ENCODE data around the gene HOXC10. TPM values are rescaled to one million over a fixed set of nuclear protein-coding genes. Genes with fewer than 3 reads are reported as not detected.

HOXC10 gene
- total RNA-seq, 2 experiments from 2014 or later, result not detected

DNA sequence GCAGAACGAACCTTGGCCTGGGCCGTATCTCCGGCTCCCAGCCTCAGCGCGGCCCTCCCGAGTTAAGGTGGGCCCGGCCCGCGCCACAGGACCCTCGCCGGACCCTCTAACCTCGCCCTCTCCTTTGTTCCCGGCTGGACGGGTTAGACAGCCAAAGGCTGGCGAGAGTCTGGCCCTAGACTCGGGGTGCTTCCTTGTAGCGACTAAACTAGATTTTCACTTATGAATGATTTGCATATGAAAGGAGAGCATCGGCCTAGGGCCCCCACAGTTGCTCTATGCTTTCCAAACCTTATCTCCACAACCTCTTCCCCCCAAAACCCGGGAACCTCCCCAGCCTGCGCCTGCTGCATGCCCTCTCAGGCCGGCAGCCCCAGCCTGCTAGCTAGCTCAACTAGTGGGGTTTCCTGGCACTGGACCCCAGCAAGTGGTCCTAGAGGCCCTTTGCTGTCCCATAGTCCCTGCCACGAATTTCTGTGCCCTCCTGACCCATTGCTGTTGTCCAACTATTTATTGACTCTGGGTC is 49.9 kb downstream of the HOXC10 start:
- no peak overlapping the region for H3K27ac Mint-ChIP-seq
- intact Hi-C loops (cut with micrococcal nuclease), result no loop called here
- ChIA-PET CTCF (interaction anchor here (0.7 to 5.6 kb wide), 4 partner anchors 50 to 179 kb away, joined by 3 to 67 read pairs (median 4); partner anchors contain the start of genes HOXC10 and SMUG1), POLR2A (no interaction called here)
- H3K36me3 Mint-ChIP-seq (ENCODE audit: low read depth), result no peaks in the 10 kb centered on the region
- ATAC-seq (no peak), DNase-seq (no peak)
- no peaks in the 10 kb centered on the region for H3K9me3 Mint-ChIP-seq
- peaks cover 69% of the 10 kb centered on the region for H3K27me3 Mint-ChIP-seq
- TF ChIP-seq CTCF (IDR thresholded peaks at IDR 0.05), result no peak
- peaks cover 14% of the 10 kb centered on the region for H3K4me1 Mint-ChIP-seq (ENCODE audit: low read depth)
- H3K4me3 Mint-ChIP-seq, result no peak overlapping the region

DNA sequence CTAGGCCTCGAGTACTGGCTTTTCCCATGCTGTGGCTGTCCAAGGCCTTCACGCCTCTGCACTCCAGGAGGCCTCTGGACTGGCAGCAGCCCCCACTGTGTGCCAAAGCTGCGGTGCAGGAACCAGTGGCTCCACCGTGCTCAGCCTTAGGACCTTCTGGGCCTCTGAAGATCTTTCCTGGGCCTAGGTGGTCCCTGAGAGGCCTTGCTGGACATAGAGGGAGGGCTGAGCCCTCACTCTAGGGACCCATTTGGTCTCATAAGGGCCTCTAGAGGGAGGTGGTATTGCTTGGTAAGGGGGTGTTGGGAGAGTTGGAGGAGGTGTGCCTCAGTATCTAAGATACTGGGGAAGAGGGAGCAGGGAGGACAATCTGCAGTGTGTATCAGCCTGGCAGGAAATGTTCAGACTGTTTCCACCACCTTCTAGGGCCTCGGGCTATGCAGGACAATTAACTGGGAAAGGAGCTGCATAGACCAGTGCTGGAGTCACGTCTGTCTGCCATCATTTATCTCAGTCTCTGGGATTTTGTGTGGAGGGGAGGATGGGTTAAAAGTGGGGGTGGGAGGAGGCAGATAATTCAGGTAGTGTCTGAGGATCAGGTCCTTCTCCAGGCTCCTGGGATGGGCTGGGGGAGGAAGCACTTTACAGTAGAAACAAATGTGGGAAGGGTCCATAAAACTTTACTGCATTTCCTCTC is 50.8 kb downstream of the HOXC10 start:
- H3K27ac Mint-ChIP-seq, result no peak overlapping the region
- DNase-seq, result no peak
- no peak overlapping the region for H3K4me3 Mint-ChIP-seq
- POLR2A ChIA-PET, result no interaction called here
- H3K4me1 Mint-ChIP-seq (ENCODE audit: low read depth), result peaks cover 10% of the 10 kb centered on the region
- ATAC-seq, result no peak
- H3K27me3 Mint-ChIP-seq, result peaks cover 69% of the 10 kb centered on the region
- no peak for TF ChIP-seq CTCF (IDR thresholded peaks at IDR 0.05)
- CTCF ChIA-PET, result interaction anchor here (0.7 to 5.6 kb wide), 4 partner anchors 50 to 179 kb away, joined by 3 to 67 read pairs (median 4); partner anchors contain the start of genes HOXC10 and SMUG1
- intact Hi-C loops (cut with micrococcal nuclease), result no loop called here
- no peaks in the 10 kb centered on the region for H3K9me3 Mint-ChIP-seq
- H3K36me3 Mint-ChIP-seq (ENCODE audit: low read depth), result no peaks in the 10 kb centered on the region

DNA sequence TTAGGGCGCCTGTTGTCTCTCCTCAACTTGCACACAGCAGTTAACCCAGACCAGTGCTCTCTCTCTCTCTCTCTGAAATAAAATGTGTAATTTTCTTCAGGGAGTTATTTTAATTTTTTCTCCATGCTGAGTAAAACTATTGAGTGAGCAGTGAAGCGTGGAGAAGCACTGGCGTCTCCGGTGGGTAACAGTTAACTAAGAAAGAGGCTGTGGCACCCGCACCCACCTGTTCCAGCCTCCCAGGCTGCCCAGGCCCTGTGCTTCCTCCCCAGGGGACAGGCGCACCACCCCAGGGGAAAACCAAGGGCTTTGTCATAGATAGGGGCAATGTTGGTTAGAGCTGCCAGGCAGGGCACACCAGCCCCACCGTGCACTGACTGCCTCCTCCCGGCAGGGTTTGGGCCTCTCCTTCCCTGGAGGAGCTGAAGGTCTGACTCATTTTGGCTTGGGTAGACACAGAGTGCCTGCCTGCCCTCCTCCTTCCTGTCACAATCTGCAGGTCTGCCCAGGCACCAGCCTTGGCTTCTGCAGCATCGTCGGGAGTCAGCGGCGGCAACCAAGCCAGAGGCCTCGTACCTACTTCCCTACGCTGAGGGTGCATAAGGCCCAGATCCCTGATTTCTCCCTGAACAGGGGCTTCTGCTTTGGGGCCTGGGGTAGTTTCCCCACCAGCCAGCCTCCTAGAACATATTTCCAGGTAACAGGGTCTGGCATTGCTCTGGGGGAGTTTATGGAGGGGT is 51.8 kb downstream of the HOXC10 start:
- TF ChIP-seq CTCF (IDR thresholded peaks at IDR 0.05), result no peak
- DNase-seq (no peak), ATAC-seq (peak; percentile 51)
- Mint-ChIP-seq H3K27me3 (peaks cover 66% of the 10 kb centered on the region), H3K4me3 (no peak overlapping the region), H3K4me1 (ENCODE audit: low read depth) (peaks cover 10% of the 10 kb centered on the region), H3K27ac (no peak overlapping the region), H3K36me3 (ENCODE audit: low read depth) (no peaks in the 10 kb centered on the region), H3K9me3 (no peaks in the 10 kb centered on the region)
- ChIA-PET CTCF (no interaction called here), POLR2A (no interaction called here)
- intact Hi-C loops (cut with micrococcal nuclease), result no loop called here

- H3K36me3 Mint-ChIP-seq (ENCODE audit: low read depth), result no peaks in the 10 kb centered on the region
- intact Hi-C loops (cut with micrococcal nuclease), result no loop called here
- ATAC-seq (no peak), DNase-seq (no peak)
- no peak overlapping the region for H3K27ac Mint-ChIP-seq
- CTCF ChIA-PET, result interaction anchor here (0.9 to 1.7 kb wide), 6 partner anchors 32 to 177 kb away, joined by 3 to 4 read pairs (median 3); partner anchors contain the start of gene HOXC10
- TF ChIP-seq CTCF (IDR thresholded peaks at IDR 0.05), result no peak
- no peak overlapping the region for H3K4me3 Mint-ChIP-seq
- H3K4me1 Mint-ChIP-seq (ENCODE audit: low read depth), result peaks cover 8% of the 10 kb centered on the region
- H3K9me3 Mint-ChIP-seq, result no peaks in the 10 kb centered on the region
- POLR2A ChIA-PET, result interaction anchor here (2.0 kb wide), 1 partner anchor 152 kb away, joined by 5 read pairs; the partner anchor contains the start of gene SMUG1
- H3K27me3 Mint-ChIP-seq, result peaks cover 63% of the 10 kb centered on the region
These were observed 52.7 kb downstream of the HOXC10 start for GRCh38 chr12:54037360-54038283.

Measured in activated CD8-positive, alpha-beta T cell treated with anti-CD3 and anti-CD28 coated beads for 36 hours (primary cell).